IPS-18a (cell line): ENCODE measurements around the gene PRKAR1B.
A peak's percentile ranks its signal among the peaks of the same experiment; 100 is the strongest.

Source experiments
- H3K27ac ChIP-seq: one replicate; pipeline ENCODE4 v1.5.1; 2013; ENCODE audit warnings: low read length
- H3K27me3 ChIP-seq: one replicate; pipeline ENCODE4 v1.6.1; 2013; ENCODE audit warnings: mild to moderate bottlenecking, low read length; ENCODE audit not compliant: control insufficient read depth, insufficient read depth
- H3K36me3 ChIP-seq: one replicate; pipeline ENCODE4 v1.6.1; 2013; ENCODE audit warnings: low read depth, low read length; ENCODE audit not compliant: control insufficient read depth
- H3K4me1 ChIP-seq: one replicate; pipeline ENCODE4 v1.6.1; 2013; ENCODE audit warnings: low read depth, low read length; ENCODE audit not compliant: control insufficient read depth
- H3K4me3 ChIP-seq: one replicate; pipeline ENCODE4 v1.5.1; 2013; ENCODE audit warnings: low read length
- H3K9ac ChIP-seq: one replicate; pipeline ENCODE4 v1.6.1; 2013; ENCODE audit warnings: mild to moderate bottlenecking, low read length, moderate library complexity
- H3K9me3 ChIP-seq: one replicate; pipeline ENCODE4 v1.6.1; 2013; ENCODE audit warnings: low read depth, low read length; ENCODE audit not compliant: control insufficient read depth

Gene PRKAR1B

GRCh38 chr7:577741-578370 is 149.2 kb downstream of the PRKAR1B start:
- H3K9ac ChIP-seq = no peak overlapping the region
- H3K4me3 ChIP-seq = no peak overlapping the region
- peaks cover 4% of the 10 kb centered on the region for H3K4me1 ChIP-seq
- no peak overlapping the region for H3K27ac ChIP-seq
- H3K9me3 ChIP-seq = no peaks in the 10 kb centered on the region
- H3K27me3 ChIP-seq = no peaks in the 10 kb centered on the region
- H3K36me3 ChIP-seq = no peaks in the 10 kb centered on the region

- Histone ChIP-seq H3K4me3 (no peak overlapping the region), H3K9me3 (no peaks in the 10 kb centered on the region), H3K27me3 (no peaks in the 10 kb centered on the region), H3K4me1 (peaks cover 6% of the 10 kb centered on the region), H3K27ac (no peak overlapping the region), H3K9ac (no peak overlapping the region), H3K36me3 (no peaks in the 10 kb centered on the region)
Observed at GRCh38 chr7:577278-577665, 149.8 kb downstream of the PRKAR1B start.

GRCh38 chr7:576524-577277 is 150.4 kb downstream of the PRKAR1B start:
- H3K36me3 ChIP-seq = no peaks in the 10 kb centered on the region
- no peaks in the 10 kb centered on the region for H3K9me3 ChIP-seq
- no peaks in the 10 kb centered on the region for H3K27me3 ChIP-seq
- no peak overlapping the region for H3K4me3 ChIP-seq
- H3K4me1 ChIP-seq = peaks cover 12% of the 10 kb centered on the region
- H3K9ac ChIP-seq = no peak overlapping the region
- H3K27ac ChIP-seq = no peak overlapping the region

GRCh38 chr7:575425-576366 is 151.4 kb downstream of the PRKAR1B start:
- H3K27me3 ChIP-seq = no peaks in the 10 kb centered on the region
- H3K9ac ChIP-seq = no peak overlapping the region
- H3K27ac ChIP-seq = no peak overlapping the region
- no peak overlapping the region for H3K4me3 ChIP-seq
- H3K9me3 ChIP-seq = no peaks in the 10 kb centered on the region
- peaks cover 12% of the 10 kb centered on the region for H3K4me1 ChIP-seq
- no peaks in the 10 kb centered on the region for H3K36me3 ChIP-seq

- Histone ChIP-seq H3K4me3 (no peak overlapping the region), H3K27ac (no peak overlapping the region), H3K9ac (no peak overlapping the region), H3K27me3 (no peaks in the 10 kb centered on the region), H3K36me3 (no peaks in the 10 kb centered on the region), H3K9me3 (no peaks in the 10 kb centered on the region), H3K4me1 (peaks cover 12% of the 10 kb centered on the region)
Observed at GRCh38 chr7:574661-575395, 152.3 kb downstream of the PRKAR1B start.

- Histone ChIP-seq H3K9me3 (no peaks in the 10 kb centered on the region), H3K9ac (no peak overlapping the region), H3K4me3 (no peak overlapping the region), H3K27ac (no peak overlapping the region), H3K36me3 (no peaks in the 10 kb centered on the region), H3K27me3 (no peaks in the 10 kb centered on the region), H3K4me1 (peaks cover 12% of the 10 kb centered on the region)
Observed at GRCh38 chr7:573933-574381, 153.1 kb downstream of the PRKAR1B start.

DNA sequence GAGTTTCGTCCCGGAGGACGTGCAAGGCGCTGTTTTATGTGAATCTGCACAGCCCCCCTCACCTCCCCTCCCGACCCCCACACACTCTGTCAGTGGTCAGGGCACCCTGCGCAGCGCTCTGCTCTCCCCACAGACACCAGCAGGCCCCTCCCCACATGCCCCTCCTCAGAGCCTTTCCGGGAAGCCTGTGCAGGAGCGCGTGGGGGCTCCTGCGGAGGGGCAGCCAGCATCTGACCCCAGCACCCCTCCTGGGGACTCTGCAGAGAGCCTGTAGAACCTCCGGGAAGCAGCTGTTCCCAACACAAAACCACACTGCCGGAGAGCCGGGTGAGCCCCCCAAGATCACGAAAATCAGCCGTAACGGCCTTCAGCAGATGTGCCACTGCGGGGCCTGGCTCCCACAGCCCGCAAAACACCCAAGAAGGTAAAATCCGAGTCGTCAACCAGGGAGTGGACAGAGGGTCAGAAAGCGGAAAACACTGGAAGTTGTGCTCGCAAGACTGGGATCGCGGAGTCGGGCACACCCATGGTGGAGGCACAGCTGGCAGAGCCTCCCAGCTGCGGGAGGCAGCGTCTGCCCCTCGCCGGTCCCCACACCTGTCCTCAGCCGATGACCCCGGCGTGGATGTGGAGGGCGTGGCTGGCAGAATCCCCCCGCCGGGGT is 153.7 kb downstream of the PRKAR1B start:
- H3K9me3 ChIP-seq = no peaks in the 10 kb centered on the region
- peak overlapping the region; percentile 6 for H3K4me3 ChIP-seq
- no peaks in the 10 kb centered on the region for H3K27me3 ChIP-seq
- peaks cover 12% of the 10 kb centered on the region for H3K4me1 ChIP-seq
- H3K36me3 ChIP-seq = no peaks in the 10 kb centered on the region
- H3K27ac ChIP-seq = no peak overlapping the region
- no peak overlapping the region for H3K9ac ChIP-seq

- Histone ChIP-seq H3K27ac (no peak overlapping the region), H3K9ac (no peak overlapping the region), H3K36me3 (no peaks in the 10 kb centered on the region), H3K4me1 (peaks cover 12% of the 10 kb centered on the region), H3K9me3 (no peaks in the 10 kb centered on the region), H3K4me3 (peak overlapping the region; percentile 6), H3K27me3 (no peaks in the 10 kb centered on the region)
Observed at GRCh38 chr7:572416-573268, 154.4 kb downstream of the PRKAR1B start.

DNA sequence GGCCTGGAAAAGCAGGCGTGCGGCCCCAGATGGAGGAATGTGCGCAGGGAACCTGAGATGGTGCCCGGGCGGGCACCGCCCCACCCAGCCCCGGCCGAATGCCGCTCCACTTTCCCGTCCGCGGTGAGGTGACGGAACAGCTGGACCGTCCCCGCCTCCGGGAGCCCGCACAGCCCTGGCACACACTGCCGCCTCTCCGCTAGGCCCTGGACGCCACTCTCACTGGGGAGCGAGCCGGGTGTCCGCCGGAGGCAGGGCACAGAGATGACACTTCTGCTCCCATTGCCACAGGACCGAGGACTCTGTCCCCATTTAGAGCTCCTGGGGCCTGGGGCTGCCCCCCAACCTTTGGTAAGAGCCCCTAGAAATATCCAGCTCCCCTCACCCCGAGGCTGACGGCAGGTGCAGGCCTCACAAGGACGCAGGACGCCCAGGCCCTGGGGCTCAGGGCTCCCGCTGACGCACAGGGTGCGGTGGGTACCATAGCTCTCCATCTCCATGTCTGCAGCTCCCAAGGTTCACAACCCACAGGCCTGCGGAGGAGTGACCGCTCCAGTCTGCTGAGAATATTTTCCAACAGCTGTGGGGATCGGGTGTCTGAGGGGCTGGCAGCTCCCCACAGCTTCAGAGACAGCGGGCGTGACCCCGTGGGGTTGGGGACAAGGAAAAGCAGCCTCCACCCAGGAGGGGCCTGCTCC is 155.2 kb downstream of the PRKAR1B start:
- Histone ChIP-seq H3K9ac (no peak overlapping the region), H3K4me1 (peaks cover 12% of the 10 kb centered on the region), H3K9me3 (no peaks in the 10 kb centered on the region), H3K4me3 (no peak overlapping the region), H3K36me3 (no peaks in the 10 kb centered on the region), H3K27me3 (no peaks in the 10 kb centered on the region), H3K27ac (no peak overlapping the region)
